HUES64 (cell line): ENCODE measurements around the gene F2RL3.

Experiments used
- H3K27ac ChIP-seq: 2 replicates; pipeline ENCODE4 v1.7.0; 2013; ENCODE audit warnings: low read depth, low read length, inconsistent platforms
- H3K27me3 ChIP-seq: 2 replicates; pipeline ENCODE4 v1.6.1; 2013; ENCODE audit warnings: mild to moderate bottlenecking, low read length; ENCODE audit not compliant: insufficient read depth
- H3K36me3 ChIP-seq: 2 replicates; pipeline ENCODE4 v1.6.1; 2013; ENCODE audit warnings: mild to moderate bottlenecking, low read length; ENCODE audit not compliant: insufficient read depth
- H3K4me1 ChIP-seq: 2 replicates; pipeline ENCODE4 v1.6.1; 2013; ENCODE audit warnings: mild to moderate bottlenecking, low read length, moderate library complexity; ENCODE audit not compliant: insufficient read depth
- H3K4me3 ChIP-seq: 2 replicates; pipeline ENCODE4 v1.5.1; 2013; ENCODE audit warnings: mild to moderate bottlenecking, low read length, moderate library complexity
- H3K9ac ChIP-seq: 2 replicates; pipeline ENCODE4 v1.6.1; 2013; ENCODE audit warnings: mild to moderate bottlenecking, low read depth, low read length
- H3K9me3 ChIP-seq: 2 replicates; pipeline ENCODE4 v1.6.1; 2013; ENCODE audit warnings: low read depth, low read length; ENCODE audit not compliant: insufficient read depth
- WGBS: fragments of 150-250, 120-280 bp; methylation state at CpG from one replicate; pipeline ENCODE4 v1.1.7; 2013; ENCODE audit warnings: missing lambda C conversion rate; 5-methylcytosine and 5-hydroxymethylcytosine counted together

Gene F2RL3

DNA sequence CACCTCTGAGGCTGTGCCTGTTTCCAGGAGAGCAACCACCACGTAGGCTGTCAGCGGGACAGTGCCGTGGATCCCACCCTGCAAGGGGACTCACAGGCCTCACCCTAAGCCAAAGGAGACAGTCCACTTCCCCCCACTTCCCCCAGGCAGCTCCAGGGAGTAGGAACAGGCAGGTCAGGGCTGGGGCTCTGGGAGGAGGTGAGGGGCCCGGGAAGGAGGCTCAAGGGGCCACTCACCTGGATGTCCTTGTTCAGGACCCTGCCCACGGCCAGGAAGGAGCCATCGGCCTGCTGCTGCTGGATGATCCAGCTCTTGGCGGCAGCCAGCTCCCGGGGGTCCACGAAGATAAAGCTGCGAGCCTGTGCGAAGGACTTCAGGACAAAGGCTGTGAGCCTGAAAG is 25.6 kb downstream of the F2RL3 start:
- Histone ChIP-seq H3K9me3 (peaks cover 16% of the 10 kb centered on the region), H3K4me1 (no peaks in the 10 kb centered on the region), H3K9ac (no peak overlapping the region), H3K36me3 (no peaks in the 10 kb centered on the region; the same call in 1 of the 2 replicates), H3K27me3 (no peaks in the 10 kb centered on the region), H3K4me3 (no peak overlapping the region), H3K27ac (no peak overlapping the region)
- WGBS: 92% methylated on average over 11 of the region's 11 CpGs

DNA sequence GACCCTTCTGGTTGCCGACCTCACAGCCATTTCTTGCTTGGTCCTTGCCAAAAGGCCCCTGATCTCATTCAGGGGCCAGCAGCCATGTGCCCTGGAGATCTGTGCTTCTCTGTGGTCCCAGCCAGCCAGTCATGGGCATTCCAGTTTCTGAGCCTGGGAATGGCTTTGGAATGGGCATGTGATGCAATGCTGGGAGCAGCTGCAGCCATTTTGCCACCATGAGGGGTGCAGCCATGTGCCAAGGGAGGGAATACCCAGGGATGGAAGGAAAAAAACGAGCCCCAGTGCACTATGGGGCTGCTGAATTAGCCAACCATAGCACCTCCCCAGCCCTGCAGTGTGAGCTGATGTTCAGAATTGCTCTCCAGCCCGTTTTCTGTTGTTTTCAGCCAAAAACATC is 26.3 kb downstream of the F2RL3 start:
- H3K9ac ChIP-seq: no peak overlapping the region
- H3K27ac ChIP-seq: no peak overlapping the region
- 75% methylated on average over 3 of the region's 3 CpGs for whole genome bisulfite sequencing
- H3K36me3 ChIP-seq: no peaks in the 10 kb centered on the region; the same call in 1 of the 2 replicates
- no peaks in the 10 kb centered on the region for H3K4me1 ChIP-seq
- H3K4me3 ChIP-seq: no peak overlapping the region
- H3K9me3 ChIP-seq: peaks cover 19% of the 10 kb centered on the region
- H3K27me3 ChIP-seq: no peaks in the 10 kb centered on the region

DNA sequence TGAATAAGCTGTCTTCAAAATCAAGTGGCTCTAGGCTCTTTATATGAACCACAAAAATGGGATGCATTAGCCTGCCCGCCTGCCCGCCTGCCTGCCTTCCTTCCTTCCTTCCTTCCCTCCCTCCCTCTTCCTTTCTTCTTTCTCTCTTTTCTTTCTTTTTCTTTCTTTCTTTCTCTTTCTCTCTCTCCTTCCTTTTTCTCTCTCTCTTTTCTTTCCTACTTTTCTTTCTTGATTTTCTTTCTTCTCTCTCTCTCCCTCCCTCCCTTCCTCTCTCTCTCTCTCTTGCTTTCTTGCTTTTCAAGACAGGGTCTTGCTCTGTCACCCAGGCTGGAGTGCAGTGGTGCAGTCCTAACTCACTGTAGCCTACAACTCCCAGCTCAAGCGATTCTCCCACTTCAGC is 26.9 kb downstream of the F2RL3 start:
- Histone ChIP-seq H3K27ac (no peak overlapping the region), H3K36me3 (no peaks in the 10 kb centered on the region; the same call in 1 of the 2 replicates), H3K4me3 (no peak overlapping the region), H3K9ac (no peak overlapping the region), H3K9me3 (peaks cover 19% of the 10 kb centered on the region), H3K4me1 (no peaks in the 10 kb centered on the region), H3K27me3 (no peaks in the 10 kb centered on the region)
- WGBS: 58% methylated on average over 3 of the region's 3 CpGs

DNA sequence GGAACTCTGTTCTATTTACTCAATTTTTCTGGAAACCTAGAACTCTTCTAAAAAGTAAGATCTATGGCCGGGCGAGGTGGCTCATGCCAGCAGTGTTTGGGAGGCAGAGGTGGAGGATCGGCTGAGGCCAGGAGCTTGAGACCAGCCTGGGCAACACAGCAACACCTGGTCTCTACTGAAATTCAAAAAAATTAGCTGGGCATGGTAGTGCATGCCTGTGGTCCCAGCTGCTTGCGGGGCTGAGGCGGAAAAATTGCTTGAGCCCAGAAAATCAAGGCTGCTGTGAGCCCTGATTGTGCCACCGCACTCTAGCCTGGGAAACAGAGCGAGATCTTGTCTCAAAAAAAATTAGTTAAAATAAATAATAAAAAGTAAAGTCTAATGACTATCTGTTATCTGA is 28.6 kb downstream of the F2RL3 start:
- H3K4me1 ChIP-seq: no peaks in the 10 kb centered on the region
- H3K36me3 ChIP-seq: no peaks in the 10 kb centered on the region; the same call in 1 of the 2 replicates
- H3K4me3 ChIP-seq: no peak overlapping the region
- whole genome bisulfite sequencing: 75% methylated on average over 5 of the region's 7 CpGs
- H3K9ac ChIP-seq: no peak overlapping the region
- H3K9me3 ChIP-seq: peaks cover 16% of the 10 kb centered on the region
- H3K27me3 ChIP-seq: no peaks in the 10 kb centered on the region
- H3K27ac ChIP-seq: no peak overlapping the region

DNA sequence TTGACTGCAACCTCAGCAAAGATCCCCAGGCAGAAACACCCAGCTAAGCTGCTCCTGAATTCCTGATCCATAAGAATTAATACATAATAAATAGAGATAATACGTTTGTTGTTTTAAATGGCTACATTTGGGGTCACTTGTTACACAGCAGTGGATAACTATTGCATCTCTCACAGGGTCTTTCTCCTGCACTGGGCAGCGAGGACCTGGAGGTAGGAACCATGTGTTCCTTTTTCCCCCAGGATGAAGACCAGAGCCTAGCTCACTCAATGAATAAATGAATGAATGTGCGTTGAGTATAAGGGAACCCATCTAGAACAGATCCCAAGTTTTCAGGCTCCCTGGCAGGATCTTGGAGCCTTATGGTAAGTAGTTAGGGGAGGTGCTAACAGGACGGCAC is 30.7 kb downstream of the F2RL3 start:
- Histone ChIP-seq H3K9ac (no peak overlapping the region), H3K36me3 (no peaks in the 10 kb centered on the region), H3K27me3 (no peaks in the 10 kb centered on the region), H3K27ac (no peak overlapping the region), H3K4me1 (no peaks in the 10 kb centered on the region), H3K4me3 (no peak overlapping the region), H3K9me3 (peaks cover 4% of the 10 kb centered on the region; the same call in 1 of the 2 replicates)
- 75% methylated on average over 4 of the region's 4 CpGs for whole genome bisulfite sequencing

DNA sequence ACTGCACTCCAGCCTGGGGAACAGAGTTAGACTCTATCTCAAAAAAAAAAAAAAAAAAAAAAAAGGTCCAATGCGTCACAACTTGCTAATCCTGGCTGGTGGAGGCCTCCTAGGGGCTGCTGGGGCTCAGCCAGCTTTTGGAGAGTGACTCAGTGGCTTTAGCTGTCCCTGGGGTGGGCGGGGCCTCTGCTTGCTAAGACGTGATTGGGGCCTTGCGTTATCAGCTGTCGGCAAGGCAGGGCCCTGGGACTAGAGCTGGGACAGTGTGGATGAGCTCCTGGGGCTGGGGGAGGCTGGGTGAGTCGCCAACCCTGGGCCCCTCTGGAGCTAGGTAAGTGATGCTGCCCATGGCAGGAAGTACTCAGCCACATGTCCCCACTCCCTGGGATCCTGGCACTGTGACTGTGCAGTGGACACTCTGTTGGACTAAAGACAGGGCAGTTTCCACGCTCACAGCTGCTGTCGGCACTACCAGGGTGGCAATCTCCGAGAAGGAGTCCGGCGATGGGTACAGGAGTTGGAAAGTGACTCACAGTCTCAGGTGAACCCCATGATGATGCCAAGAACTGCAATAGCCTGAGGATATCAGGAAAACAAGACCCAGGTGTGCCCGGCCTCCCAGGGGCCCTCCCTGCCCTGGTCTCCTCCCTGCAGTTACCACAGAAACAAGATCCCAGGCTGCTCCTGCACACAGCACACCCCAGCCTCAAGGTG is 32.2 kb downstream of the F2RL3 start:
- Histone ChIP-seq H3K27me3 (no peaks in the 10 kb centered on the region), H3K9me3 (peaks cover 4% of the 10 kb centered on the region; the same call in 1 of the 2 replicates), H3K27ac (no peak overlapping the region), H3K4me3 (no peak overlapping the region), H3K9ac (no peak overlapping the region), H3K36me3 (no peaks in the 10 kb centered on the region), H3K4me1 (no peaks in the 10 kb centered on the region)
- 76% methylated on average over 11 of the region's 12 CpGs for WGBS

DNA sequence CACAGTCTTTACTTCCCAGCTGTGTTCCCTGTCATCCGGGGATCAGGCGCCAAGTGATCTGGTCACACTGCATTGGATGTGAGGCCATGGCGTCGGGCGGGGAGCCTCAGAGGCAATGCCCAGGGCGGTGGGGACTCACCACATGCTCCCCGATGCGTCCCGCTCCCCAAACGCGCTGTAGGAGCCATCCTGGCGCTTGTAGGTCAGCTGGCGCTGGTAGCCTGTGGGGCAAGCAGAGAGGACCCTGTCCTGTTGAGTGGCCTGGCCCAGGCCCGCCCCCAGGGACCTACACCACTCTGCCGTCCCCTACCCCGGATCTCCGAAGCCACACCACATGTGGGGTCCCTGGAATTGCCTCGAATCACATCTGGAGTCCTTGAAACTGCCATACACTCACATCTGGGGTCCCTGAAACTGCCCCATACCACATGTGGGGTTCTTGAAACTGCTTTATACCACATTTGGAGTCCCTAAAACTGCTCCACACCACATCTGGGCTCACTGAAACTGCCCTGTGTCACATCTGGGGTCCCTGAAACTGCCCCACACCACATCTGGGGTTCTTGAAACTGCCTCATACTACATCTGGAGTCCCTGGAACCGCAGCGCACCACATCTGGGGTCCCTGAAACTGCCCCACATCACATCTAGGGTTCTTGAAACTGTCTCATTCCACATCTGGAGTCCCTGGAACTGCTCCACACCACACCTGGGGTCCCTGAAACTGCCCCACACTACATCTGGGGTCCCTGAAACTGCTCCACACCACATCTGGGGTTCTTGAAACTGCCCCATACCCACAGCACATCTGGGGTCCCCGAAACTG is 33.2 kb downstream of the F2RL3 start:
- H3K36me3 ChIP-seq: no peaks in the 10 kb centered on the region
- H3K9me3 ChIP-seq: peaks cover 4% of the 10 kb centered on the region; the same call in 1 of the 2 replicates
- no peak overlapping the region for H3K9ac ChIP-seq
- no peaks in the 10 kb centered on the region for H3K27me3 ChIP-seq
- no peak overlapping the region for H3K27ac ChIP-seq
- H3K4me3 ChIP-seq: no peak overlapping the region
- H3K4me1 ChIP-seq: no peaks in the 10 kb centered on the region
- 94% methylated on average over 21 of the region's 21 CpGs for WGBS

DNA sequence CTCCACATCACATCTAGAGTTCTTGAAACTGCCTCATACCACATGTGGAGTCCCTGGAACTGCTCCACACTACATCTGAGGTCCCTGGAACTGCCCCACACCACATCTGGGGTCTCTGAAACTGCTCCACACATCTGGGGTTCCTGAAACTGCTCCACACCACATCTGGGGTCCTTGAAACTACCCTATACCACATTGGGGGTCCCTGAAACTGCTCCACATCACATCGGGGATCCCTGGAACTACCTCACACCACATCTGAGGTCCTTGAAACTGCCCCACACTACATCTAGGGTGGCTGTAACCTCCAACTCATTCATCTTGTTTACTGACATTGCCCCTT is 33.8 kb downstream of the F2RL3 start:
- H3K27ac ChIP-seq: no peak overlapping the region
- H3K9ac ChIP-seq: no peak overlapping the region
- H3K27me3 ChIP-seq: no peaks in the 10 kb centered on the region
- 89% methylated on average over 1 of the region's 1 CpG for WGBS
- H3K4me1 ChIP-seq: no peaks in the 10 kb centered on the region
- peaks cover 4% of the 10 kb centered on the region; the same call in 1 of the 2 replicates for H3K9me3 ChIP-seq
- H3K4me3 ChIP-seq: no peak overlapping the region
- H3K36me3 ChIP-seq: no peaks in the 10 kb centered on the region

DNA sequence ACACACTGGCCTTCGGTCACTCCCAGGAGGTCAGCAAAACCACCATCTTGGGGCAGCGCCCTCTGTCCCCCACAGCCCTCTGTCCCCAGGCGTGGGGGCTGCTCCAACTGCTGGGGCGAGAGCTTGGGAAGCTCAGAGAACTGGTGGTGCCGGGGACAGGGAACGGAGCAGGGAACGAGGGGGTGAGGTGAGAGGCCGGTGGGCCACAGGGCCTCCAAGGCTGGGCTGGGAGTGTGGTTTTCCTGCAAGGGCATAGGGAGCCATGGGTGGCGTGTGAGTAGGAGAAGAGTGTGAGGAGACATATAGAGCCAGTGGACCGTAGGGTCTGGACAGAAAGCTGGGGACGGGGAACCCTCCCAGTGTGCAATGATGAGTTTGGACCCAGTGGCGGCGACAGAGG is 34.1 kb downstream of the F2RL3 start:
- H3K4me1 ChIP-seq: no peaks in the 10 kb centered on the region
- no peaks in the 10 kb centered on the region for H3K27me3 ChIP-seq
- no peaks in the 10 kb centered on the region for H3K36me3 ChIP-seq
- no peak overlapping the region for H3K9ac ChIP-seq
- H3K9me3 ChIP-seq: peaks cover 4% of the 10 kb centered on the region; the same call in 1 of the 2 replicates
- H3K4me3 ChIP-seq: no peak overlapping the region
- no peak overlapping the region for H3K27ac ChIP-seq
- WGBS: 90% methylated on average over 13 of the region's 13 CpGs

DNA sequence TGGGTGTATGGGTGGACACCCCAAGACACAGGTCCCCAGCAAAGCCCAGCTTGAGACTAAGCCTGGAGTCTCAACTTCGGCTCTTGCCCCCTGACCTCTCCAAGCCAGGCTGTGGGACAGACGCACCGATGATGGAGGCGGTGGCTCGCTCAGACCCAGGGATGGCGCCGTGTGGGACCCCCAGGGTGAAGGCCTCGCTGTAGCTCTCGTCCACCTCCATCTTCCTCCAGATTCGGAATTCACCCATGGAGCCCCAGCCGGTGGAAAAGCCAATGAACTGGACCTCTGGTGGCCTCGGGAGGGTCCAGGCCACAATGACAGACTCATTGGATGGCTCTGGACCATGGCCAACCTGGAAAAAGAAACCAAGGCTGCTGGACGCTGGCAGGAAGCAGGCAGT is 39.1 kb downstream of the F2RL3 start:
- no peak overlapping the region for H3K9ac ChIP-seq
- no peak overlapping the region for H3K27ac ChIP-seq
- no peaks in the 10 kb centered on the region for H3K4me1 ChIP-seq
- no peaks in the 10 kb centered on the region for H3K9me3 ChIP-seq
- H3K27me3 ChIP-seq: no peaks in the 10 kb centered on the region
- WGBS: 92% methylated on average over 13 of the region's 13 CpGs
- H3K4me3 ChIP-seq: no peak overlapping the region
- no peaks in the 10 kb centered on the region for H3K36me3 ChIP-seq

DNA sequence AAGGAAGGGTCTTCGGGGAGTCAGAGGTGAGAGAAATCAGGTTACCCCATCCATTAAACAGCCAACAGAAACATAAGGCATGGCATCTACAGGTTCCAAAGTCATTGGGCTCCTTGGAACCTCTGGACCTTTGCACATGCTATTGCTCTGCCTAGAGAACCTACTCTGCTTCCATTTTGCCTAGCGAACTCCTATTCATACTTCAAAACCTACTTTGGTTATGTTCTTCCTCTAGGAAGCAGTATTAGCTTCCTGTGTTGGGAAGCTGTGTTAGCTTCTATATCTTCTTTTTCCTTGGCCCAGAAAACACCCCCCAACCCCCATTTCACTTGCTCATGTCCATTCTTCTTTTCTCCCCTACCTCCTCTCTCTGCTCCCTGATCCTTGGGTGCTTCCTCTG is 39.6 kb downstream of the F2RL3 start:
- 0 out of 2 replicates have a peak, but pooled peaks cover under 1% of the 10 kb centered on the region for H3K9me3 ChIP-seq
- no peak overlapping the region for H3K9ac ChIP-seq
- H3K4me3 ChIP-seq: no peak overlapping the region
- no peaks in the 10 kb centered on the region for H3K4me1 ChIP-seq
- H3K36me3 ChIP-seq: no peaks in the 10 kb centered on the region
- no peak overlapping the region for H3K27ac ChIP-seq
- H3K27me3 ChIP-seq: no peaks in the 10 kb centered on the region
- 92% methylated on average over 2 of the region's 2 CpGs for WGBS
